Loucy (cell line): ENCODE results near the gene BTN3A1.

Experiments used
- H2AFZ ChIP-seq: fragments of 200-600 bp; sonication (generic); 2 replicates; pipeline ENCODE4 v1.6.0; 2016; ENCODE audit warnings: antibody characterized with exemption, mild to moderate bottlenecking, low read length, moderate library complexity
- H3F3A ChIP-seq: fragments of 200-600 bp; 2 replicates; pipeline ENCODE4 v1.6.0; 2016; ENCODE audit warnings: antibody characterized with exemption, low read depth, mild to moderate bottlenecking
- H3K27me3 ChIP-seq: fragments of 200-600 bp; sonication (generic); 2 replicates; pipeline ENCODE4 v1.6.1; 2014; ENCODE audit warnings: low read length, mild to moderate bottlenecking; ENCODE audit not compliant: insufficient read depth, poor library complexity, severe bottlenecking
- H3K36me3 ChIP-seq: fragments of 200-600 bp; sonication (generic); 2 replicates; pipeline ENCODE4 v1.6.1; 2016; ENCODE audit warnings: low read length; ENCODE audit not compliant: insufficient read depth
- H3K4me1 ChIP-seq: fragments of 200-600 bp; sonication (generic); 2 replicates; pipeline ENCODE4 v1.5.1; 2014; ENCODE audit warnings: low read length, mild to moderate bottlenecking; ENCODE audit not compliant: insufficient read depth, poor library complexity, severe bottlenecking
- H3K4me2 ChIP-seq: fragments of 200-600 bp; sonication (generic); 2 replicates; pipeline ENCODE4 v1.6.0; 2014; ENCODE audit warnings: antibody characterized with exemption, low read length, low read depth, mild to moderate bottlenecking; ENCODE audit not compliant: poor library complexity, severe bottlenecking
- H3K4me3 ChIP-seq: fragments of 200-600 bp; sonication (generic); 2 replicates; pipeline ENCODE4 v1.5.1; 2014; ENCODE audit warnings: low read length, mild to moderate bottlenecking, mixed read lengths; ENCODE audit not compliant: poor library complexity, severe bottlenecking
- H3K79me2 ChIP-seq: fragments of 200-600 bp; sonication (generic); 2 replicates; pipeline ENCODE4 v1.6.1; 2014; ENCODE audit warnings: low read length; ENCODE audit not compliant: insufficient read depth
- H3K9ac ChIP-seq: fragments of 200-600 bp; sonication (generic); 2 replicates; pipeline ENCODE4 v1.6.0; 2014; ENCODE audit warnings: mild to moderate bottlenecking, low read depth, low read length, moderate library complexity; ENCODE audit not compliant: poor library complexity, severe bottlenecking
- H3K9me2 ChIP-seq: fragments of 200-600 bp; sonication (generic); replicated peaks from 2 replicates; pipeline ENCODE4 v1.6.1; 2016; ENCODE audit warnings: low read depth, low read length, mixed read lengths
- H3K9me3 ChIP-seq: fragments of 200-600 bp; sonication (generic); 2 replicates; pipeline ENCODE4 v1.6.1; 2014; ENCODE audit warnings: mild to moderate bottlenecking, antibody characterized with exemption, low read length, low read depth; ENCODE audit not compliant: insufficient read depth
- H4K20me1 ChIP-seq: fragments of 200-600 bp; sonication (generic); 2 replicates; pipeline ENCODE4 v1.6.0; 2014; ENCODE audit warnings: antibody characterized with exemption, low read length, mild to moderate bottlenecking; ENCODE audit not compliant: insufficient read depth, poor library complexity, severe bottlenecking
- CTCF ChIP-seq: fragments of 200-600 bp; sonication (generic); conservative IDR thresholded peaks from 2 replicates; pipeline ENCODE4 v1.5.1; 2014; ENCODE audit warnings: mild to moderate bottlenecking, antibody characterized with exemption, low read length
- EZH2phosphoT487 ChIP-seq: fragments of 200-600 bp; IDR thresholded peaks from 2 replicates; pipeline ENCODE4 v1.6.1; 2018; ENCODE audit warnings: antibody characterized with exemption, mild to moderate bottlenecking, moderate library complexity, borderline replicate concordance

The BTN3A1 gene

GRCh38 chr6:26421259-26422144, 19.4 kb downstream of the BTN3A1 start:
- Histone ChIP-seq H3K9me2 (no peaks in the 10 kb centered on the region), H2AFZ (peak overlapping the region; percentile 96), H3F3A (no peaks in the 10 kb centered on the region), H3K27me3 (no peaks in the 10 kb centered on the region), H3K9me3 (peaks cover 8% of the 10 kb centered on the region; the same call in 1 of the 2 replicates), H3K36me3 (no peaks in the 10 kb centered on the region), H4K20me1 (no peaks in the 10 kb centered on the region), H3K9ac (peak overlapping the region; percentile 81), H3K4me2 (peak overlapping the region; percentile 78), H3K79me2 (no peaks in the 10 kb centered on the region), H3K4me1 (peaks cover 18% of the 10 kb centered on the region), H3K4me3 (peak overlapping the region; percentile 86)
- no peak for TF ChIP-seq CTCF
- TF ChIP-seq EZH2phosphoT487, result no peak

DNA sequence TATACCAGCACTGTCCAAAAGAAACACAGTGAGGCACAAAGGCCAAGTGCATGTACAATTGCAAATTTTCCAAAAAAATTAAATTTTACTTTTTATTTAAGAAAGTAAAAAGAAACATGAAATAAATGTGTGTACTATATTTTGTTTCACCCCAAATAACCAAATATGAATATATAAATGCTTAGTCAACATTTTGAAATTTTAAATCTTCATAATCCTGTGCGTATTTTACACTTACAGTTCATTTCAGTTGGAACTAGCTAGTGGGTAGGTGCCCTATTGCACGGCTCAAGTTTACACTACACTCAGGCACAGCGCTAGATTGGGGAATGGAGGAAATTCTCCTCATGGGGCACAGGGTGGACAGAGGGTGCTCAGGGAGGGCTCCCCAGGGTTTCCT, 20.3 kb downstream of the BTN3A1 start:
- H3K36me3 ChIP-seq, result no peaks in the 10 kb centered on the region
- peaks cover 18% of the 10 kb centered on the region for H3K4me1 ChIP-seq
- H3K9me3 ChIP-seq, result peaks cover 8% of the 10 kb centered on the region; the same call in 1 of the 2 replicates
- H3K4me2 ChIP-seq, result peak overlapping the region; percentile 78
- no peaks in the 10 kb centered on the region for H3K79me2 ChIP-seq
- peak overlapping the region; percentile 38 for H3K9ac ChIP-seq
- no peaks in the 10 kb centered on the region for H3F3A ChIP-seq
- no peaks in the 10 kb centered on the region for H3K9me2 ChIP-seq
- H2AFZ ChIP-seq, result no peak overlapping the region
- TF ChIP-seq EZH2phosphoT487 (no peak), CTCF (no peak)
- H3K27me3 ChIP-seq, result no peaks in the 10 kb centered on the region
- peak overlapping the region; percentile 86 for H3K4me3 ChIP-seq
- H4K20me1 ChIP-seq, result no peaks in the 10 kb centered on the region

- TF ChIP-seq EZH2phosphoT487 (no peak), CTCF (no peak)
- H3K79me2 ChIP-seq, result no peaks in the 10 kb centered on the region
- no peaks in the 10 kb centered on the region for H3K27me3 ChIP-seq
These were observed 24.8 kb downstream of the BTN3A1 start for GRCh38 chr6:26426691-26427450.

More at GRCh38 chr6:26426691-26427450, 24.8 kb downstream of the BTN3A1 start:
- Histone ChIP-seq H3K9ac (no peak overlapping the region), H3F3A (no peaks in the 10 kb centered on the region), H4K20me1 (no peaks in the 10 kb centered on the region), H3K4me1 (peaks cover 18% of the 10 kb centered on the region), H3K9me2 (no peaks in the 10 kb centered on the region), H2AFZ (no peak overlapping the region), H3K4me3 (no peak overlapping the region), H3K9me3 (no peaks in the 10 kb centered on the region), H3K4me2 (no peak overlapping the region), H3K36me3 (no peaks in the 10 kb centered on the region)
